ENCODE data around the gene LRRC71. TPM values are rescaled to one million over a fixed set of nuclear protein-coding genes. Genes with fewer than 3 reads are reported as not detected.

Gene LRRC71
- total and polyA plus RNA-seq, 2 of the 4 experiments (the other 2 are of a cell fraction) = 0.50 TPM; not detected in 1

DNA sequence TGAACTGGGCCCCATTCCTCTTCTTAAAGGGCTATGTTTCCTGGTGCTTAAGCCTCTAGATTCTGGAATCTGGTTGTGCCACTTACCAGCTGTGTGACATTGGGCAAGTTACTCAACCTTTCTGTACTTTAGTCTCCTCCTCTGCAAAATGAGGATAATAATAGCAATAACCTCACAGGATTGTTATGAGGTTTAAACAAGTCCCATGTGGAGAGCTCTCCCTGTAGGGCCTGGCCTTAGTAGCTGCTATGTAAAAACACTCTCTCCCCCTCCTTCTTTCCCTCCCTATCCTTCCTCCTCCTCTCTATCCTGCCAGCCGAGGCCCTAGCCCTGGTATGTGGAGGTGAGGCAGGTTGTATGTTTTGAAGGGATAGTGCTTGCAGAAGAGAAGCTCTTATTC, 35.1 kb upstream of the LRRC71 start:
- Histone ChIP-seq H3K56ac (ENCODE audit: extremely low read depth, insufficient read depth, low read length) (no peak overlapping the region), H3K4ac (ENCODE audit: low read depth, low read length) (no peak overlapping the region), H2BK20ac (ENCODE audit: low read depth, low read length) (no peak overlapping the region), H3K18ac (ENCODE audit: low read depth, low read length) (no peak overlapping the region), H2AK9ac (replicated peaks; ENCODE audit: low read depth, low read length, poor library complexity) (no peak overlapping the region), H3K36me3 (ENCODE audit: control insufficient read depth, insufficient read depth, low read length) (no peaks in the 10 kb centered on the region), H3K4me1 (ENCODE audit: control insufficient read depth, insufficient read depth, low read length) (no peaks in the 10 kb centered on the region), H4K5ac (ENCODE audit: low read depth, low read length) (no peak overlapping the region), H2AK5ac (ENCODE audit: low read depth, low read length) (no peak overlapping the region), H4K8ac (ENCODE audit: low read depth in 2 of 2, low read length in 2 of 2) (no peak overlapping the region), H3K9ac (ENCODE audit: low read depth, low read length) (no peak overlapping the region), H2AFZ (replicated peaks; ENCODE audit: low read length, poor library complexity) (no peak overlapping the region), H2BK5ac (ENCODE audit: low read depth, low read length, poor library complexity, severe bottlenecking) (no peak overlapping the region), H3K27ac (ENCODE audit: insufficient read depth, low read length) (no peak overlapping the region), H3K4me3 (ENCODE audit: insufficient read depth, low read depth, low read length) (no peak overlapping the region), H2BK120ac (ENCODE audit: low read depth, low read length) (no peak overlapping the region), H4K91ac (ENCODE audit: insufficient read depth, low read depth, low read length) (no peak overlapping the region), H3K4me2 (ENCODE audit: low read depth, low read length) (no peak overlapping the region), H3K9me1 (ENCODE audit: insufficient read depth, low read length) (no peaks in the 10 kb centered on the region), H2BK15ac (ENCODE audit: low read depth, low read length) (no peak overlapping the region), H4K20me1 (ENCODE audit: insufficient read depth, low read length) (no peaks in the 10 kb centered on the region; the same call in 1 of the 2 replicates), H3K9me3 (ENCODE audit: control insufficient read depth, insufficient read depth, low read length) (no peaks in the 10 kb centered on the region), H3K14ac (replicated peaks; ENCODE audit: low read depth, low read length) (no peak overlapping the region), H3K23ac (ENCODE audit: low read depth, low read length) (no peak overlapping the region), H3K79me1 (ENCODE audit: low read depth in 1 of 2, low read length in 2 of 2) (no peaks in the 10 kb centered on the region), H3K27me3 (ENCODE audit: control insufficient read depth, insufficient read depth, low read length) (peaks cover 84% of the 10 kb centered on the region)
- TF ChIP-seq NFE2L2 (IDR thresholded peaks at IDR 0.05; ENCODE audit: low read depth, low read length) (no peak), SMC3 (IDR thresholded peaks at IDR 0.05; ENCODE audit: low read depth, low read length) (no peak), MXI1 (IDR thresholded peaks at IDR 0.05; ENCODE audit: borderline replicate concordance, low read depth, low read length) (no peak), CHD1 (IDR thresholded peaks at IDR 0.05; ENCODE audit: low read depth, low read length) (no peak), MAZ (IDR thresholded peaks at IDR 0.05; ENCODE audit: borderline replicate concordance, low read depth, low read length) (no peak), BHLHE40 (IDR thresholded peaks at IDR 0.05; ENCODE audit: low read depth, low read length) (no peak)
- TF ChIP-seq, protein P1, sequence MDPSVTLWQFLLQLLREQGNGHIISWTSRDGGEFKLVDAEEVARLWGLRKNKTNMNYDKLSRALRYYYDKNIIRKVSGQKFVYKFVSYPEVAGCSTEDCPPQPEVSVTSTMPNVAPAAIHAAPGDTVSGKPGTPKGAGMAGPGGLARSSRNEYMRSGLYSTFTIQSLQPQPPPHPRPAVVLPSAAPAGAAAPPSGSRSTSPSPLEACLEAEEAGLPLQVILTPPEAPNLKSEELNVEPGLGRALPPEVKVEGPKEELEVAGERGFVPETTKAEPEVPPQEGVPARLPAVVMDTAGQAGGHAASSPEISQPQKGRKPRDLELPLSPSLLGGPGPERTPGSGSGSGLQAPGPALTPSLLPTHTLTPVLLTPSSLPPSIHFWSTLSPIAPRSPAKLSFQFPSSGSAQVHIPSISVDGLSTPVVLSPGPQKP (IDR thresholded peaks at IDR 0.05; ENCODE audit: borderline replicate concordance, low read depth, low read length) = no peak
- TF ChIP-seq, protein P2, sequence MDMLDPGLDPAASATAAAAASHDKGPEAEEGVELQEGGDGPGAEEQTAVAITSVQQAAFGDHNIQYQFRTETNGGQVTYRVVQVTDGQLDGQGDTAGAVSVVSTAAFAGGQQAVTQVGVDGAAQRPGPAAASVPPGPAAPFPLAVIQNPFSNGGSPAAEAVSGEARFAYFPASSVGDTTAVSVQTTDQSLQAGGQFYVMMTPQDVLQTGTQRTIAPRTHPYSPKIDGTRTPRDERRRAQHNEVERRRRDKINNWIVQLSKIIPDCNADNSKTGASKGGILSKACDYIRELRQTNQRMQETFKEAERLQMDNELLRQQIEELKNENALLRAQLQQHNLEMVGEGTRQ (IDR thresholded peaks at IDR 0.05; ENCODE audit: low read depth, low read length) = no peak
- BruUV-seq (replicated peaks) = no TSS peak
- ChIA-PET CTCF (interaction anchor here (1.1 kb wide), 1 partner anchor 47 kb away, joined by 3 read pairs; no protein-coding TSS in a partner anchor), POLR2A (ENCODE audit: unreplicated experiment) (no interaction called here)
- intact Hi-C loops (cut with micrococcal nuclease) = no loop called here
- dilution Hi-C loops (cut with HindIII; ENCODE audit: low sequenced_read_pairs, unreplicated experiment) = no loop called here
- DNase-seq = no peak
- no peak for ATAC-seq (ENCODE audit: low read depth)
- in situ Hi-C loops (cut with MboI; ENCODE audit: low sequenced_read_pairs) = loop anchor here (10.0 kb wide), 1 partner anchor 191 kb away; no protein-coding TSS in a partner anchor
- WGBS, 2 experiments (ENCODE audit: extremely low coverage in 2 of 2, insufficient read length in 1 of 2) = no CpG with 5 or more reads among the region's 1 CpG

Data from IMR-90 (cell line).